Stimulated activated CD4-positive, alpha-beta T cell treated with anti-CD3 and anti-CD28 coated beads, Interleukin-12 subunit alpha, Interleukin-12 subunit beta, amount 100 ng/mL, for 4 hours (primary cell): ENCODE data around the gene ARHGAP9.
A peak's percentile ranks its signal among the peaks of the same experiment; 100 is the strongest.
"Not testable (repeated sequence)": the region's sequence is repeated elsewhere in the genome, so short reads cannot be mapped to it uniquely, and the experiment has no call there.

ENCODE experiments used
- DNase-seq: peaks from one replicate; pipeline ENCODE4 v3.0.0-alpha.2; 2020

The ARHGAP9 gene

DNA sequence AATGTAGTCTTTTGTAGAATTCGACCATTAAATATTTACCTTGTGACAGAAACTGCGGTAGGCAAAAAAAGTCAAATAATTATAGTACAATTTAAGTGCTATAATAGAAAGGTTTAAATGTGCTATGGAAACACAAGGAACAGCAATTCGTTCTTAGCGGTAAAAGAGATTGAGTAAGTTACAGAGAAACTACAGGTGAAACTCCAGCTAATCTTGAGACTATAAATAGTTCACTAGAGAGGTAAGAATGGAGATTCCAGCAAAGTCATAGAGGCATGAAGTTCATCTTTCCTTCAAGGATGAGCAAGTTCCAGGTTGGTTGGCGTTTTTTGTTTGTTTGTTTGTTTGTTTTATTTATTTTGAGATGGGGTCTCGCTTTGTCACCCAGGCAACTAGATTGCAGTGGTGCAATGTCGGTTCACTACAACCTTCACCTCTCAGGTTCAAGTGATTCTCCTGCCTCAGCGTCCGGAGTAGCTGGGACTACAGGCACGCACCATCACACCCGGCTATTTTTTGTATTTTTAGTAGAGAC is 47.9 kb downstream of the ARHGAP9 start:
- no peak for DNase-seq

GRCh38 chr12:57430931-57431566 is 48.6 kb downstream of the ARHGAP9 start, which contains the start of gene R3HDM2:
Gene R3HDM2, minus strand, starts transcription at chr12:57431043. Its CDS starts 120,615 bp downstream, at chr12:57310428.
- DNase-seq, result peak; percentile 95

GRCh38 chr12:57430112-57430930 is 49.3 kb downstream of the ARHGAP9 start:
- no peak for DNase-seq

DNA sequence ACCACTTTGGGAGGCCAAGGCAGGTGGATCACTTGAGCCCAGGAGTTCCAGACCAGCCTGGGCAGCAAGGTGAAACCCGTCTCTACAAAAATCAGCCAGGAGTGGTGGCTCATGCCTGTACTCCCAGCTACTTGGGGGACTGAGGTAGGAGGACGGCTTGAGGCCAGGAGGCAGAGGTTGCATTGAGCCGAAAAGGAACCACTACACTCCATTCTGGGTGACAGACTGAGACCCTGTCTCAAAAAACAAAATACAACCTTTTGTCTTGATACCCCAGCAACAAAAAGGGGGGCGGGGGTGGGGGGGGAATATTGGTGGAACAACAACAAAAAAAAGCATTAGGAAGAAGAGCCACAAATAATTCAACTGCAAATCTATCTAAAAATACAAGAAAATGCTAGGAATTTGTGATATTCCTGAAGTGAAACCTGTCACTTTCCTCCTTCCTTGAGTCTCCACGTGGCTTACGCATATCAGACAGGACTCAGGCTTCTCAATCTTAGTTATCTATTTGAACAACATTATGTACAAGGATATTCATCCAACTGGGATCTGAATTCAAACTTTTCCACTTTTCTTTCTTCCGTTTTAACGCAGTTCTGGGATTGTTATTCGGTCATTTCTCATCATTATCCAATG is 50.1 kb downstream of the ARHGAP9 start:
- DNase-seq, result no peak

GRCh38 chr12:57428965-57429364 is 50.7 kb downstream of the ARHGAP9 start:
- DNase-seq, result no peak

- DNase-seq, result not testable (repeated sequence)
These were observed 52.7 kb downstream of the ARHGAP9 start for GRCh38 chr12:57426948-57427347.
